Ovary (tissue), 3 donors: ENCODE results near the gene LRRTM1.

Source experiments
- CTCF ChIP-seq, 3 donors: fragments of 450-650 bp in 2 of 3; fragments of 200-600 bp in 1 of 3; IDR thresholded peaks; one replicate each; pipeline versions ENCODE4 v1.5.1 to v1.8.0; 2016 to 2022; ENCODE audit warnings: antibody characterized with exemption in 3 of 3, mild to moderate bottlenecking in 1 of 3
- EP300 ChIP-seq: sonication (generic); formaldehyde crosslinking; IDR thresholded peaks from one replicate; pipeline ENCODE4 v1.6.1; 2017; ENCODE audit warnings: antibody characterized with exemption
- POLR2A ChIP-seq: fragments of 450-650 bp; IDR thresholded peaks from one replicate; pipeline ENCODE4 v1.6.1; 2017; ENCODE audit warnings: antibody characterized with exemption, mild to moderate bottlenecking, moderate library complexity
- donor health status: DM: no; HTN: no; CAD: no.

- TF ChIP-seq CTCF (IDR thresholded peaks at IDR 0.05) (no peak), POLR2A (no peak), EP300 (no peak)
These were observed 20.0 kb upstream of the LRRTM1 start for GRCh38 chr2:80324525-80324924.
